MG63 (cell line): ENCODE results near the gene GTF2F1. TPM values are rescaled to one million over a fixed set of nuclear protein-coding genes. Genes with fewer than 3 reads are reported as not detected.
"Not testable (repeated sequence)": the region's sequence is repeated elsewhere in the genome, so short reads cannot be mapped to it uniquely, and the experiment has no call there.

Source experiments
- DNase-seq: peaks from one replicate; pipeline ENCODE4 v3.0.0-alpha.2; 2020
- H3K27me3 ChIP-seq: fragments of 250-450 bp; sonication (Bioruptor Pico); 2 replicates; pipeline ENCODE4 v1.5.1; 2020; ENCODE audit warnings: mild to moderate bottlenecking, moderate library complexity
- H3K36me3 ChIP-seq: fragments of 250-450 bp; sonication (Bioruptor Pico); 2 replicates; pipeline ENCODE4 v1.5.1; 2020; ENCODE audit warnings: mild to moderate bottlenecking, moderate library complexity
- H3K4me3 ChIP-seq: fragments of 250-450 bp; sonication (Bioruptor Pico); 2 replicates; pipeline ENCODE4 v1.5.1; 2020; ENCODE audit warnings: mild to moderate bottlenecking, moderate library complexity
- H3K9me3 ChIP-seq: fragments of 250-450 bp; sonication (Bioruptor Pico); 2 replicates; pipeline ENCODE4 v1.5.1; 2020; ENCODE audit warnings: mild to moderate bottlenecking, moderate library complexity
- total RNA-seq: library from RNA; depleted of rRNA; stranded (reverse); fragments of >200 nt; shearing (Covaris generic); gene quantifications from 2 replicates; pipeline ENCODE4 v1.2.3, GENCODE V29; 2014; ENCODE audit warnings: low replicate concordance; rRNA removed

GTF2F1 gene
- total RNA-seq, 1 experiment from 2014 or later, result 49.5 TPM

DNA sequence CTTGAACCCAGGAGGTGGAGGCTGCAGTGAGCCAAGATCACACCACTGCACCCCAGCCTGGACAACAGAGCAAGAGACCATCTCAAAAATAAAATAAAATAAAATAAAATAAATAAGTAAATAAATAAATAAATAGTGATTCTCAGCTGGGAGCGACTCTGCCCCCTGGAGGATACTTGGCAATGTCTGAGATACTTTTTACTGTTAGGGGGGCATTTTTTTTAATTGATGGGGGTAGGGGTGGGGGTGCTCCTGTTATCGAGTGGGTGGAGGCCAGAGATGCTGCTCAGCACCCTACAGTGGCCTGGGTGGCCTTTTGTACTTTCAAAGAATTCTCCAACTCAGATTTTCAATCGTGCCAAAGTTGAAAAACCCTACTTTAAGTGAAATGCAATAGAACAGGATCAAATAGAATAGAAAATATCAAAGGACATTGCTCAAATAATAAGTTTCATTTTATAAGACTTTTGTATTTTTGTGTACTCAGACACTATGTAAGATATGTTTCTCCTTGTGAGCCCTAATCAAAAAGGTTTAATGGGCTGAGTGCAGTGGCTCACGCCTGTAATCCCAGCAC lies 38.8 kb downstream of the GTF2F1 start:
- no peaks in the 10 kb centered on the region for H3K9me3 ChIP-seq
- DNase-seq, result no peak
- no peaks in the 10 kb centered on the region for H3K27me3 ChIP-seq
- no peaks in the 10 kb centered on the region for H3K36me3 ChIP-seq
- H3K4me3 ChIP-seq, result no peak overlapping the region

GRCh38 chr19:6352381-6353165 lies 40.4 kb downstream of the GTF2F1 start:
- Histone ChIP-seq H3K4me3 (no peak overlapping the region), H3K9me3 (no peaks in the 10 kb centered on the region), H3K27me3 (no peaks in the 10 kb centered on the region), H3K36me3 (no peaks in the 10 kb centered on the region)
- DNase-seq, result no peak

DNA sequence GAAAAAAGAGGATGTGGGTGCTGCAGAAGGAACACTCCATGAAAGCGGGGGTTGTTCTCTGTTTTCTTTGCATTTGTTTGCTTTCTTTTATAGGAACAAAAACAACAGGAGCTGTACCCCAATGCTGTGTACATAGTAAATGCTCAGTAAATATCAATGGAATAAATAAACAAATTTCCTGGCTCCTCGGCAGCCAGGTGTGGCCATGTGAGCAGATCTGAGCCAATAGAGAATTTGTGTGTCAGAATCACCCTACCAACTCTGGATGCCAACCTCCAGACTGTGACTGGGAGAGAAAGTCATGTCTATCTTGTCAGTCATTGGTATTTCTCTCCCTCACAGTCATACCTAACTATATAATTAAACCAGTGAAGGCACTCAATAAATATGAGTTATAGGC lies 42.3 kb downstream of the GTF2F1 start:
- H3K27me3 ChIP-seq, result no peaks in the 10 kb centered on the region
- no peaks in the 10 kb centered on the region for H3K36me3 ChIP-seq
- H3K9me3 ChIP-seq, result no peaks in the 10 kb centered on the region
- DNase-seq, result no peak
- H3K4me3 ChIP-seq, result no peak overlapping the region

DNA sequence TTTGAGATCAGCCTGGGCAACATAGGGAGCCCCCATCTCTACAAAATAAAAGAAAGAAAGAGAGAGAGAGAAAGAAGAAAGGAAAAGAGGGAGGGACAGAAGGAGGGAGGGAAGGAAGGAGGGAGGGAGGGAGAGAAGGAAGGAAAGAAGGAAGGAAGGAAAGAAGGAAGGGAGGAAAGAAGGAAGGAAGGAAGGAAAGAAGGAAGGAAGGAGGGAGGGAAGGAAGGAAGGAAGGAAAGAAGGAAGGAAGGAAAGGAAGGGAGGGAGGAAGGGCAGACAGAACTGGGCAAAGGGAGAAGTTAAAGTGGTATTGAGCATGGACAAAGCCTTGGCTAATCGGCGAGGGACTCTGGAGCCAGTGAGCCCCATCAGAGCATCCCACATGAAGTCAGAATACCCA lies 43.7 kb downstream of the GTF2F1 start:
- H3K27me3 ChIP-seq, DNase-seq, H3K36me3 ChIP-seq, H3K4me3 ChIP-seq, H3K9me3 ChIP-seq: not testable (repeated sequence)

GRCh38 chr19:6343462-6343861 lies 49.5 kb downstream of the GTF2F1 start:
- Histone ChIP-seq H3K9me3 (no peaks in the 10 kb centered on the region), H3K27me3 (no peaks in the 10 kb centered on the region), H3K36me3 (no peaks in the 10 kb centered on the region), H3K4me3 (no peak overlapping the region)
- no peak for DNase-seq

DNA sequence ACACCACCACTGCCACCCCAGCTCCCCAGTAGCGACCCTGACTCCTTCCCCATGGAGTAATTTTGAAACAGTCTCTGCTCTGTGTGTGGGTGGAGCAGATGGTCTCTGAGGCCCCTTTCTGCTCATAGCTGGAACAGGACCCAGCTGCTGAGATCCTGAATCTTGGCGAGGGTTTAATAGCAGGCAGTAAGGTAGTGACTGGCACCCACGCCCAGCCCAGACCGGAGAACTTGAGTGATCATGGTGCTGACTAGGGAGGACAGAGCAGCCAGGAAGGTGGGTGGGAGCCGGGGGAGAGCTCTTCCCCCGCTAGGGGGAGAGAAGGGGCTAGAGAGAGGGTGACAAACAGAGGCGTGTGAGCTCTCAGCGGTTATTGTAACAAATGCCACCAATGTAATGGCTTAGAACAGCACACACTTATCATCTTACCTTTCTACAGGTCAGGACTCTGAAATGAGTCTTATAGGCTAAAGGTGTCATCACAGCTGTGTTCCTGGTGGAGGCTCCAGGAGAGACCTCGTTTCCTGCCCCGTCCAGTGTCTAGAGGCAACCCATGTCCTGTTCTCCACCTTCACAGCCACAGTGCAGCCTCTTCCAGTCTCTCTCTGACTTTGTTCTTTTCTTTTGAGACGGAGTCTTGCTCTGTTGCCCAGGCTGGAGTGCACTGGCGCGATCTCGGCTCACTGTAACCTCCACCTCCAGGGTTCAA lies 52.3 kb downstream of the GTF2F1 start:
- no peak for DNase-seq
- Histone ChIP-seq H3K27me3 (no peaks in the 10 kb centered on the region), H3K36me3 (no peaks in the 10 kb centered on the region), H3K4me3 (no peak overlapping the region), H3K9me3 (no peaks in the 10 kb centered on the region)

DNA sequence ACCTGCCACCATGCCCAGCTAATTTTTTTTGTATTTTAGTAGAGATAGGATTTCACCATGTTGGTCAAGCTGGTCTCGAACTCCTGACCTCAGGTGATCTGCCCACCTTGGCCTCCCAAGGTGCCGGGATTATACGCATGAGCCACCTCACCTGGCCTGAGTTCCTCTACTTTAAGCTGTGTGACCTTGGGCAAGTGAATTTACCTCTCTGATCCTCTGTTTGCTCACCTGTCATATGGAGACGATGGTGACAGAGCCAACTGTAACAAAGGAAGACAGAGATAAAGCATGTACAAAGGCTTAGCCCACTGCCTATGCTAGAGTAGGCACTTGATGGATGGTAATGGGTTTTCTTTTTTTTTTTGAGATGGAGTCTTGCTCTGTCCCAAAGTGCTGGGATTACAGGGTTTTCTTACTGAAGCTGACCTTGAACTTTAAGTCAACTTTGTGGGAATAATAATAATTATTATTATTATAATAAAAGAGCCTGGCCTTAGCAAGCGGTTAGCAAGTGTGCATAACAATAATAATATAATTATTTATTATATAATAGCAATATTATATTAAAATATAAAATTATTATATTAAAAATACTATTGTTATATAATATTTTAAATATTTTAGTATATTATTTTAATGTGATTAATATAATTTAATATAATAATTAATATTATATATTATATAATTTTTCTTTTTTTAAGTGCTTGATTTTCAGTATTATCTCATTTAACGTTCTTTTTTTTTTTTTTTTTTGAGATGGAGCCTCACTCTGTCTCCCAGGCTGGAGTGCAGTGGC lies 58.3 kb downstream of the GTF2F1 start:
- Histone ChIP-seq H3K4me3 (no peak overlapping the region), H3K27me3 (no peaks in the 10 kb centered on the region), H3K36me3 (no peaks in the 10 kb centered on the region), H3K9me3 (no peaks in the 10 kb centered on the region)
- DNase-seq, result no peak

DNA sequence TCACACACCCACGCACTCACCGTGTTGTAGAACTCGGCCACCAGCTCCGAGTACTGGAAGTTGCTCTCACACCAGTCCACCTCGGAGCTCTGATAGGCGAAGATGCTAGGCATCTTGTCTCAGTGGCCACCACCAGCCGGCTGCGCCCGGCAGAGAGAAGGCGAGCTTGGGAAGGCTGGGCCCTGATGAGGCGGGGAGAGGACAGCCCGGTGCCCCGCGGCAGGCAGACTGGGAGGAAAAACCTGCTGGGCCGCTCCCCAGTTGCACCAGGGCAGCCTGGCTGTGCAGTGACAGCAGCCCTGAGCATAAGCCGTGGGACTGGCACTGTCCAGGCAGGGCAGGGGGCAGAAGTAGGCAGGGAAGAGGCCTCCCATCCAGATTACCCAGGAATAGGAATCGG lies 59.5 kb downstream of the GTF2F1 start, which contains the start of gene ACER1:
Gene ACER1, minus strand, starts transcription at position 174 of the 400 bp plus-strand sequence. Its CDS starts 61 bp downstream, at position 113.
- DNase-seq, result no peak
- no peaks in the 10 kb centered on the region for H3K9me3 ChIP-seq
- no peaks in the 10 kb centered on the region for H3K36me3 ChIP-seq
- no peaks in the 10 kb centered on the region for H3K27me3 ChIP-seq
- no peak within 1 kb of the TSS for H3K4me3 ChIP-seq

Other genes starting within 250 kb of the GTF2F1 start
- 3.0 and 6.5 TPM in 2 replicates for gene MLLT1, start 113.2 kb downstream of the GTF2F1 start, total RNA-seq
- not detected in 2 replicates for gene ACER1, start 59.6 kb downstream of the GTF2F1 start, total RNA-seq
- gene CLPP, start 31.6 kb downstream of the GTF2F1 start, total RNA-seq, result 72.6 and 193 TPM in 2 replicates
- gene ALKBH7, start 20.4 kb downstream of the GTF2F1 start, total RNA-seq, result 48.4 TPM in 2 replicates
- gene PSPN, start 17.2 kb downstream of the GTF2F1 start, total RNA-seq, result 0.35 and 0.49 TPM in 2 replicates
- 65.4 and 82.7 TPM in 2 replicates for gene KHSRP, start 31.6 kb upstream of the GTF2F1 start, total RNA-seq
- not detected in 2 replicates for gene SLC25A41, start 40.6 kb upstream of the GTF2F1 start, total RNA-seq
- gene SLC25A23, start 66.6 kb upstream of the GTF2F1 start, total RNA-seq, result 8.5 and 10.9 TPM in 2 replicates
- not detected in 2 replicates for gene CRB3, start 71.1 kb upstream of the GTF2F1 start, total RNA-seq
- not detected in 2 replicates for gene DENND1C, start 88.6 kb upstream of the GTF2F1 start, total RNA-seq
- gene TUBB4A, start 109.1 kb upstream of the GTF2F1 start, total RNA-seq, result 0.03 TPM in 1 of 2 replicates, not detected in the other
- gene TNFSF9, start 137.9 kb upstream of the GTF2F1 start, total RNA-seq, result 4.5 and 10.5 TPM in 2 replicates
- 17.2 and 32.7 TPM in 2 replicates for gene CD70, start 198.0 kb upstream of the GTF2F1 start, total RNA-seq